Stimulated activated CD4-positive, alpha-beta T cell treated with anti-CD3 and anti-CD28 coated beads, Interleukin-15, amount 100 ng/mL, for 24 hours (primary cell): Measurements from ENCODE around the gene WFIKKN1.

Experiments
- DNase-seq: peaks from one replicate; pipeline ENCODE4 v3.0.0-alpha.2; 2020

Gene WFIKKN1

GRCh38 chr16:675884-676564, 45.2 kb downstream of the WFIKKN1 start:
- DNase-seq = no peak

DNA sequence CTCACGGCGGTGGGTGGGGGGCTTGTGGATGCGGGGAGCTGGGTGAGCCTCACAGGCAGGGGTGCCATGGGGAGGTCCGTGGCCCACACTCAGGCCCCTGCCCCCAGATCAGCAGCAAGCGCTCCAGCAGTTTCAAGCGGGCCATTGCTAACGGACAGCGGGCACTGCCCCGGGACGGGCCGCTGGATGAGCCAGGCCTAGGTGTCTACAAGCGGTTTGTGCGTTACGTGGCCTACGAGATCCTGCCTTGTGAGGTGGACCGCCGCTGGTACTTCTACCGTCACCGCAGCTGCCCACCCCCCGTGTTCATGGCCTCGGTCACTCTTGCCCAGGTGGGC, 45.7 kb downstream of the WFIKKN1 start:
- DNase-seq = no peak

DNA sequence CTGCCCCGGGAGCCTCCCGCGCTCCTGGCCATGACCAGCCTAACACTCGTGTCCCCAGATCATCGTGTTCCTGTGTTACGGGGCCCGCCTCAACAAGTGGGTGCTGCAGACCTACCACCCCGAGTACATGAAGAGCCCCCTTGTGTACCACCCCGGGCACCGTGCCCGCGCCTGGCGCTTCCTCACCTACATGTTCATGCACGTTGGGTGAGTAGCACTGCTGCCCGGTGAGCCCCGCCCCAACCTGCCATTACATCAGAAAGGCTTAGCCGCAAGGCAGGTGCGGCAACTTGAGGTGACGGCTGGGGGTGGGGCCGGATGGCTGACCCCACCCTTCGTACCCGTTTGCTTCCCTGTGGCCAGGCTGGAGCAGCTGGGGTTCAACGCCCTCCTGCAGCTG, 46.1 kb downstream of the WFIKKN1 start:
- DNase-seq = no peak

DNA sequence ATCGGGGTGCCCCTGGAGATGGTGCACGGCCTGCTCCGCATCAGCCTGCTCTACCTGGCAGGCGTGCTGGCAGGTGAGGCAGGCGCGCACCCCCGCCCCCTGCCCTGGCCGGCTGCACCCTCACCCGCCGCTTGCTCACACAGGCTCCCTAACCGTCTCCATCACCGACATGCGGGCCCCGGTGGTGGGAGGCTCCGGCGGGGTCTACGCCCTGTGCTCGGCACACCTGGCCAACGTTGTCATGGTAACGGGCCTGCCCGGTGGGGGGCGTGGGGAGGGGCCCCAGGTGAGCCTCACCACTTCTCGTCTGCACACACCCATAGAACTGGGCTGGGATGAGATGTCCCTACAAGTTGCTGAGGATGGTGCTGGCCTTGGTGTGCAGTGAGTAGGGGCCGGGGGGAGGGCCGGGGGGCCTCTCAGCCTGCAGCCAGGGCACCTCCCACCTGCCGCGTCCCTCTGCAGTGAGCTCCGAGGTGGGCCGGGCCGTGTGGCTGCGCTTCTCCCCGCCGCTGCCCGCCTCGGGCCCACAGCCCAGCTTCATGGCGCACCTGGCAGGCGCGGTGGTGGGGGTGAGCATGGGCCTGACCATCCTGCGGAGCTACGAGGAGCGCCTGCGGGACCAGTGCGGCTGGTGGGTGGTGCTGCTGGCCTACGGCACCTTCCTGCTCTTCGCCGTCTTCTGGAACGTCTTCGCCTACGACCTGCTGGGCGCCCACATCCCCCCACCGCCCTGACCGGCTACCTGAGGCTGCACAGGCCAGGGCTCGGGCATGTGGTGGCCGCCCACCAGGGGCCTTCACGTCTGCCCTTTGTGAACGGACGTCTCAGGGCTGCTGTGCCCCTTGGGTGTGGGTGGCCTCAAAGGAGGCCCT, 46.8 kb downstream of the WFIKKN1 start:
- DNase-seq = no peak

DNA sequence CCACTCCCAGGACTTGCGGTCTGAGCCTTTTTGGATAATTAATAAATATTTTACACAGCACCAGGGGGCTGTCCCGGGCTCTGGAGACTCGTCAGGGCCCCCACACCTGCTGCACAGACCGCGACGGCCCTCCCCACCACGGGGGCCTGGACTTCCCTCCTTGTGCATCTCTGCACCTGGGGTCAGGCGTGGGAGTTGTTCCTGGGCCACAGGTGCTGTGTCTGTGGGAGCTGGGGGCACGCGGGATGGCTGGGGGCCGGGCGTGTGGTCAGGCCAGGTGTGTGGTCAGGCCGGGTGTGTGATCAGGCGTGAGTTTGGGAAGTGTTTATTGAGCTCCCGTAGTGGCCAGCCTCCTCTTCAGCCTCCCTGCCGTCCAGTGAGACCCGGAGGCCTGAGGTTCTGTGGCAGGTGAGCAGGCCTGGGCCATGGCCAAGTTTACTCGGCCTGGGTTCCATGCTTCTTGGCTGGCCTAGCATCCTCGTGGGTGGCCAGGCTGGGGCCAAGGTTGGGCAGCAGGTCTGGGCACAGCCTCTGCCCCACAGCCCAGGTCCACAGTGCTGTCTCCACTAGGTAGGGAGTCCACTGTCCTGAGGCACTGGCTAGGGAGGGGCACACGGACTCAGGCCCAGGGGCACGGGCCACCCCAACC, 47.5 kb downstream of the WFIKKN1 start:
- no peak for DNase-seq

GRCh38 chr16:678858-679813, 48.4 kb downstream of the WFIKKN1 start:
- peak; percentile 70 for DNase-seq

GRCh38 chr16:679814-680624, 49.2 kb downstream of the WFIKKN1 start, which contains the start of gene STUB1:
STUB1 (plus strand) TSS chr16:680410; CDS start chr16:680526, 116 bp downstream.
- DNase-seq = peak; percentile 94

GRCh38 chr16:680625-680945, 49.8 kb downstream of the WFIKKN1 start:
- no peak for DNase-seq

- DNase-seq = peak; percentile 38
Observed at GRCh38 chr16:680967-681745, 50.4 kb downstream of the WFIKKN1 start.

DNA sequence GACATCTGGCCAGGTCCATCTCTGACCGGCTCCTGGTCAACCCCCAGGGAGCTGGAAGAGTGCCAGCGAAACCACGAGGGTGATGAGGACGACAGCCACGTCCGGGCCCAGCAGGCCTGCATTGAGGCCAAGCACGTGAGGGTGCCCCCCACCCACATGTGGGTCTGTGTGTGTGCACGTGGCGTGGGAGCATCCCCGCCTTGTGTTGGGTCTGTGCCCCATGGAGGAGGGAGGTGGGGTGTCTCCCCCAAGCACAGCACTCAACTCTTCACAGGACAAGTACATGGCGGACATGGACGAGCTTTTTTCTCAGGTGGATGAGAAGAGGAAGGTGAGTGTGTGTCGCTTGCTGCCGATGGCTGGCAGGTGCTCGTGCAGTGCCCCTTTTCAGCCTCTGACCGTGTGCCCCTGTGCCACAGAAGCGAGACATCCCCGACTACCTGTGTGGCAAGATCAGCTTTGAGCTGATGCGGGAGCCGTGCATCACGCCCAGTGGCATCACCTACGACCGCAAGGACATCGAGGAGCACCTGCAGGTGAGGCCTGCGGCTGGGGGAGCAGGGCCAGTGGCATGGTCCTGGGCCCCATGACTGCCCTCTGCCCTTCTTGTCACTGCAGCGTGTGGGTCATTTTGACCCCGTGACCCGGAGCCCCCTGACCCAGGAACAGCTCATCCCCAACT, 51.1 kb downstream of the WFIKKN1 start:
- DNase-seq = no peak

DNA sequence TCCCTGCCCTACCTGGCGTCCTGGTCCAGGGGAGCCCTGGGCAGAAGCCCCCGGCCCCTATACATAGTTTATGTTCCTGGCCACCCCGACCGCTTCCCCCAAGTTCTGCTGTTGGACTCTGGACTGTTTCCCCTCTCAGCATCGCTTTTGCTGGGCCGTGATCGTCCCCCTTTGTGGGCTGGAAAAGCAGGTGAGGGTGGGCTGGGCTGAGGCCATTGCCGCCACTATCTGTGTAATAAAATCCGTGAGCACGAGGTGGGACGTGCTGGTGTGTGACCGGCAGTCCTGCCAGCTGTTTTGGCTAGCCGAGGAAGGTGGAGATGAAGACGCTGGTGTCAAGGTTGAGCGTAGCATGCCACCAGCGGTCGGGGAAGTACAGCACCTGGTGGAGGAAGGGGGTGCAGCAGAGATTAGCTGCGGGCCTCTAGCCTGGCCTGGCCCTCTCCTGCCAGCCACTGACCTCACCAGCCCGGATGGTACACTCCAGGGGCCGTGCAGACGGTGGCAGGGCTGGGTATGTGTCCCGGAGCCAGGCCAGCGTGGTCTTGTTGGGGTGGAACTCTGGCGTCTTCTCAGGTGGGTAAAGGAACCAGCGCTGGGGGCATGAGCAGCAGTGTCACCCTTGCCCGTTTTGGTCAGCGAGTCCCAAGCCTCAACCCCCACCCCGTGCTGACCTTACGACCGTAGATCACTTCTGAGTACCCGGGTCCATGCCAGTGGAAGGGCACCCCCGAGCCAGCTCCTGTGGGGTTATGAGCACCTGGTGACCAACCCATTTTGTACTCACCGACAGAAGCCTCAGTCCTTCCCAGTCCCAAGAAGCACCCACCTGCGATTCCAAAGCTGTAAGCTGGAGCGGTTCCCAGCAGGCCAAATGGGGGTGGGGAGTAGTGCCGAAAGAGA, 52.0 kb downstream of the WFIKKN1 start:
- no peak for DNase-seq

GRCh38 chr16:683396-684070, 52.7 kb downstream of the WFIKKN1 start:
- DNase-seq = peak; percentile 45
